ENCODE results near the gene XRN1. TPM values are rescaled to one million over a fixed set of nuclear protein-coding genes. Genes with fewer than 3 reads are reported as not detected.
A peak's percentile ranks its signal among the peaks of the same experiment; 100 is the strongest.

XRN1 gene
- total and polyA plus RNA-seq, 2 of the 8 experiments (the other 6 are each of a cell fraction or from before 2014, with no cell fraction given): 1.9 to 17.2 TPM

GRCh38 chr3:142270407-142270806, 177.4 kb downstream of the XRN1 start:
- H4K8ac ChIP-seq (ENCODE audit: extremely low read depth, insufficient read depth, low read length): no peak overlapping the region
- no peak overlapping the region for H2BK20ac ChIP-seq (ENCODE audit: low read length)
- no peaks in the 10 kb centered on the region for H3K27me3 ChIP-seq (replicated peaks in 1 of 4; ENCODE audit: control insufficient read depth in 3 of 4, extremely low read depth in 1 of 4, insufficient read depth in 3 of 4, low read length in 3 of 4)
- no peak overlapping the region for H4K91ac ChIP-seq (replicated peaks; ENCODE audit: insufficient read length, low read length)
- WGBS, 2 experiments (ENCODE audit: extremely low coverage in 1 of 2, insufficient coverage in 1 of 2, insufficient read length in 1 of 2, insufficient replicate concordance in 2 of 2, low coverage in 1 of 2, low lambda C conversion rate in 2 of 2, missing lambda C conversion rate in 1 of 2): 78% methylated on average over 3 of the region's 3 CpGs; no CpG with 5 or more reads in 1 of the 2 experiments
- DNase-seq (ENCODE audit: low read depth in 1 of 2, low spot score in 2 of 2) (no peak), FAIRE-seq (no peak)
- H3K79me1 ChIP-seq (ENCODE audit: low read depth, low read length): no peaks in the 10 kb centered on the region
- no peak overlapping the region for H2BK12ac ChIP-seq (ENCODE audit: low read depth, low read length)
- no peak overlapping the region; the same call in 1 of the 2 replicates for H2AFZ ChIP-seq (ENCODE audit: low read length)
- H3K4me2 ChIP-seq (ENCODE audit: insufficient read depth in 1 of 2, low read depth in 2 of 2, low read length in 2 of 2): no peak overlapping the region
- no peak overlapping the region for H3K56ac ChIP-seq (replicated peaks; ENCODE audit: insufficient read length, low read depth, low read length)
- H3K36me3 ChIP-seq (ENCODE audit: control insufficient read depth in 2 of 4, insufficient read depth in 4 of 4, low read length in 3 of 4): no peaks in the 10 kb centered on the region
- no peaks in the 10 kb centered on the region for H3K9me3 ChIP-seq (ENCODE audit: insufficient read depth in 2 of 2, low read depth in 1 of 2, low read length in 1 of 2)
- no peaks in the 10 kb centered on the region for H3K4me1 ChIP-seq (replicated peaks in 1 of 4; ENCODE audit: control insufficient read depth in 3 of 4, insufficient read depth in 4 of 4, low read length in 3 of 4)
- no peak overlapping the region for H3K4ac ChIP-seq (replicated peaks; ENCODE audit: insufficient read length, low read depth, low read length)
- H4K20me1 ChIP-seq (replicated peaks in 1 of 2; ENCODE audit: control insufficient read depth in 1 of 2, insufficient read depth in 2 of 2, low read length in 2 of 2): no peaks in the 10 kb centered on the region
- no peak overlapping the region for H2BK5ac ChIP-seq (ENCODE audit: low read depth, low read length)
- no peak overlapping the region for H2BK15ac ChIP-seq (ENCODE audit: low read length)
- no peak overlapping the region for H2BK120ac ChIP-seq (replicated peaks; ENCODE audit: low read depth, low read length)
- no peak overlapping the region for H4K5ac ChIP-seq (ENCODE audit: insufficient read length, low read depth, low read length)
- ChIA-PET CTCF (ENCODE audit: partially characterized antibody) (interaction anchor here (0.6 to 1.7 kb wide), 7 partner anchors 10 to 147 kb away, joined by 3 to 7 read pairs (median 3); no protein-coding TSS in a partner anchor), POLR2A (ENCODE audit: partially characterized antibody) (no interaction called here)
- no peaks in the 10 kb centered on the region for H3K23me2 ChIP-seq (ENCODE audit: low read depth, low read length)
- H3K18ac ChIP-seq (ENCODE audit: extremely low read depth, low read length): no peak overlapping the region
- no peak overlapping the region for H3K4me3 ChIP-seq (ENCODE audit: extremely low read depth in 1 of 4, insufficient read depth in 2 of 4, low read depth in 3 of 4, low read length in 4 of 4)
- no peaks in the 10 kb centered on the region for H3K79me2 ChIP-seq (ENCODE audit: control insufficient read depth in 1 of 2, insufficient read depth in 2 of 2, low read length in 2 of 2)
- H3K9ac ChIP-seq (replicated peaks in 1 of 4; ENCODE audit: extremely low read depth in 1 of 4, low read depth in 3 of 4, low read length in 3 of 4): no peak overlapping the region
- no peak overlapping the region for H3K27ac ChIP-seq (ENCODE audit: low read depth, low read length)
- H3K14ac ChIP-seq (ENCODE audit: insufficient read length): no peak overlapping the region
- H2AK5ac ChIP-seq (ENCODE audit: low read depth, low read length): no peak overlapping the region
- no peak overlapping the region for H3K23ac ChIP-seq (ENCODE audit: insufficient read length)
- TF ChIP-seq SP2 (IDR thresholded peaks at IDR 0.05; ENCODE audit: low read length) (no peak), TAF7 (optimal IDR thresholded peaks at IDR 0.05; ENCODE audit: borderline replicate concordance, low read depth, low read length) (no peak), TAF1 (IDR thresholded peaks at IDR 0.05; ENCODE audit: low read depth, low read length) (no peak), RXRA (IDR thresholded peaks at IDR 0.05; ENCODE audit: insufficient read depth, low read depth, low read length) (no peak), KDM1A (IDR thresholded peaks at IDR 0.05; ENCODE audit: borderline replicate concordance, low read length) (no peak), ASH2L (IDR thresholded peaks at IDR 0.05; ENCODE audit: low read length) (no peak), RAD21 (IDR thresholded peaks at IDR 0.05 in 1 of 2, conservative IDR thresholded peaks at IDR 0.05 in 1 of 2; ENCODE audit: low read depth in 2 of 2, low read length in 2 of 2) (peak; percentile 29 to 51; a peak in 3 of 4 replicates), GABPA (IDR thresholded peaks at IDR 0.05; ENCODE audit: borderline replicate concordance, insufficient read depth, low read length) (no peak), SP1 (IDR thresholded peaks at IDR 0.05; ENCODE audit: low read depth, low read length) (no peak), POU5F1 (IDR thresholded peaks at IDR 0.05; ENCODE audit: low read depth, low read length) (no peak), CEBPB (IDR thresholded peaks at IDR 0.05; ENCODE audit: low read depth, low read length) (no peak), PHF8 (conservative IDR thresholded peaks at IDR 0.05; ENCODE audit: low read depth, low read length) (no peak)
